Thymus (tissue), 11 donors: ENCODE data around the gene TMEM220. TPM values are rescaled to one million over a fixed set of nuclear protein-coding genes. Genes with fewer than 3 reads are reported as not detected.
A peak's percentile ranks its signal among the peaks of the same experiment; 100 is the strongest.
"Not testable (repeated sequence)": the region's sequence is repeated elsewhere in the genome, so short reads cannot be mapped to it uniquely, and the experiment has no call there.

Experiments used
- DNase-seq, 9 donors: peaks; one replicate each; pipeline ENCODE4 v3.0.0-alpha.2; 2013; ENCODE audit warnings: low spot score in 9 of 9, low read depth in 6 of 9, missing footprints in 1 of 9
- H3K27ac ChIP-seq, 2 donors: one replicate each; pipeline ENCODE4 v1.5.1; 2013; ENCODE audit warnings: control low read depth in 1 of 2, low read depth in 1 of 2, low read length in 1 of 2, mild to moderate bottlenecking in 1 of 2, moderate library complexity in 1 of 2
- H3K27me3 ChIP-seq, 2 donors: one replicate each; pipeline ENCODE4 v1.5.1; 2013; ENCODE audit warnings: low read length in 1 of 2; ENCODE audit not compliant: control insufficient read depth in 2 of 2, insufficient read depth in 1 of 2
- H3K36me3 ChIP-seq, 2 donors: one replicate each; pipeline ENCODE4 v1.5.1; 2013; ENCODE audit warnings: low read length in 1 of 2, mild to moderate bottlenecking in 1 of 2, moderate library complexity in 1 of 2; ENCODE audit not compliant: control insufficient read depth in 2 of 2, insufficient read depth in 2 of 2
- H3K4me1 ChIP-seq, 2 donors: one replicate each; pipeline ENCODE4 v1.5.1; 2013; ENCODE audit warnings: low read length in 2 of 2; ENCODE audit not compliant: control insufficient read depth in 2 of 2, insufficient read depth in 2 of 2
- H3K4me3 ChIP-seq, 2 donors: one replicate each; pipeline ENCODE4 v1.5.1; 2013; ENCODE audit warnings: low read length in 2 of 2, control low read depth in 1 of 2, mild to moderate bottlenecking in 1 of 2
- H3K9me3 ChIP-seq, 2 donors: one replicate each; pipeline ENCODE4 v1.5.1; 2013; ENCODE audit warnings: low read length in 1 of 2, mild to moderate bottlenecking in 1 of 2; ENCODE audit not compliant: control insufficient read depth in 2 of 2, insufficient read depth in 1 of 2
- WGBS: extraction: QIAGEN DNeasy Blood & Tissue Kit; methylation state at CpG from one replicate; pipeline ENCODE4 v1.1.7; 2013; 5-methylcytosine and 5-hydroxymethylcytosine counted together
- polyA plus RNA-seq: library from polyadenylated mRNA; stranded (reverse); fragments of 200-250 nt; gene quantifications from one replicate; pipeline ENCODE4 v1.2.3, GENCODE V29; 2013
- total RNA-seq: library from RNA; stranded (reverse); fragments of 120-200 nt; gene quantifications from one replicate; pipeline ENCODE4 v1.2.4, GENCODE V29; 2013
- donor health status: healthy.

Gene TMEM220
- total and polyA plus RNA-seq, 2 donors, result 0.85 to 2.6 TPM

- H3K4me3 ChIP-seq, result peak overlapping the region in 1 of 2 donors; percentile 33
- H3K36me3 ChIP-seq, result peaks cover 4 to 8% of the 10 kb centered on the region in 2 donors
- no peaks in the 10 kb centered on the region for H3K27me3 ChIP-seq
- no peaks in the 10 kb centered on the region for H3K9me3 ChIP-seq
- WGBS, result 7% methylated on average over 1 of the region's 1 CpG
- H3K4me1 ChIP-seq, result peaks cover 11 to 18% of the 10 kb centered on the region in 2 donors
- DNase-seq, result peak in 6 of 9 donors; percentile 8 to 75 (median 44)
- peak overlapping the region; percentile 71 to 82 for H3K27ac ChIP-seq
Measured at GRCh38 chr17:10699856-10700255, 30.0 kb downstream of the TMEM220 start.

DNA sequence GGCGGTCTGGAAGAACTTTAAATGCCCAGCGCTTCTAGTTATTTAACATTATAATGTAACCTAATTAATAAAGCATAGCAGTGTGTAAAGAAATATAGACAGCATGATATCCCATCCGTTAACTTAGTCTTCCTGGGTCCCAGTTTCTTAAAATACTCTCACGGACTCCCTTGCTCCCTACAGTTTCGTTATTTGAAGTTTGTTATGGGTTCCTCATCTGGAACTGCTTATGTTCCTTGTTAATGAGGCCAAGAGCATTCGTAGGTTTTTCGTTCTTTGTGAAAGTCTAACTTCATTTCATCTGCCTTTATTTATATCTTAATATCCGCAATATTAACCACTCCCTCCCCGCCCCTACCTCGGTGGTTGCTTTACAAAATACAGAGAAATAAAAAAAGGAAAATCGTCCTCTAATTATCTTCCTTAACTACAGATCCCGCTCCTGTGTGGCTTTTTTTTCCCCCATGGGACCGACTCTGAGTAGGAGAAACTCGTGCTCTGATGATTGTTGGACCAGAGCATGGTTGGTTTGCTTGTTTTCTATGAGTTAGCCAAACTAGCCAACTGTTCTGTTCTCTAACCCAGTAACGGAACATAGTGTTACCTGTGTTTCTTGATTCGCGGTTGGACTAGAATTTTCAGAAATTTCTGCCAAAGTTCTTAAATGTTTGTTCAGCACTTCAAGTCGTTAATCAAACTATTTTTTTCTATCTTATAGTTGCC, 31.6 kb downstream of the TMEM220 start:
- peak in 2 of 9 donors; percentile 8 to 33 for DNase-seq
- WGBS, result 19% methylated on average over 18 of the region's 18 CpGs
- peaks cover 11 to 18% of the 10 kb centered on the region in 2 donors for H3K4me1 ChIP-seq

GRCh38 chr17:10697092-10698081, 32.4 kb downstream of the TMEM220 start, which contains the start of the genes ADPRM and SCO1:
Gene ADPRM, plus strand, starts transcription at chr17:10697594. Its CDS starts 7,333 bp downstream, at chr17:10704927.
Gene SCO1, minus strand, starts transcription at chr17:10697533. Its CDS starts 26 bp downstream, at chr17:10697507.
- peaks cover 8 to 18% of the 10 kb centered on the region in 2 donors for H3K4me1 ChIP-seq
- under 1% methylated on average over 84 of the region's 84 CpGs for WGBS
- H3K36me3 ChIP-seq, result peaks cover 16 to 24% of the 10 kb centered on the region in 2 donors

More for the DNA sequence above, 31.6 kb downstream of the TMEM220 start:
- Histone ChIP-seq H3K9me3 (no peaks in the 10 kb centered on the region), H3K36me3 (peaks cover 11 to 15% of the 10 kb centered on the region in 2 donors), H3K27ac (peak overlapping the region; percentile 75 to 82), H3K27me3 (no peaks in the 10 kb centered on the region), H3K4me3 (peak overlapping the region; percentile 88 to 96)

GRCh38 chr17:10695875-10696407, 33.9 kb downstream of the TMEM220 start:
- Histone ChIP-seq H3K4me1 (peaks cover 8 to 18% of the 10 kb centered on the region in 2 donors), H3K36me3 (peaks cover 24 to 35% of the 10 kb centered on the region in 2 donors)
- not testable (repeated sequence) for H3K27ac ChIP-seq, H3K9me3 ChIP-seq, H3K27me3 ChIP-seq, H3K4me3 ChIP-seq, DNase-seq
- WGBS, result 95% methylated on average over 17 of the region's 17 CpGs

More at GRCh38 chr17:10697092-10698081, 32.4 kb downstream of the TMEM220 start, which contains the start of the genes ADPRM and SCO1:
- H3K27ac ChIP-seq, result peak within 1 kb of the TSS; percentile 82 to 94
- peak within 1 kb of the TSS; percentile 88 to 96 for H3K4me3 ChIP-seq
- no peaks in the 10 kb centered on the region for H3K27me3 ChIP-seq
- no peaks in the 10 kb centered on the region for H3K9me3 ChIP-seq
- DNase-seq, result peak; percentile 79 to 95 (median 86)

- Histone ChIP-seq H3K4me1 (no peaks in the 10 kb centered on the region), H3K9me3 (no peaks in the 10 kb centered on the region), H3K27me3 (no peaks in the 10 kb centered on the region), H3K36me3 (peaks cover 24 to 33% of the 10 kb centered on the region in 2 donors), H3K4me3 (no peak overlapping the region), H3K27ac (no peak overlapping the region)
- no peak for DNase-seq
- WGBS, result 96% methylated on average over 2 of the region's 2 CpGs
Measured at GRCh38 chr17:10687499-10687898, 42.3 kb downstream of the TMEM220 start.

DNA sequence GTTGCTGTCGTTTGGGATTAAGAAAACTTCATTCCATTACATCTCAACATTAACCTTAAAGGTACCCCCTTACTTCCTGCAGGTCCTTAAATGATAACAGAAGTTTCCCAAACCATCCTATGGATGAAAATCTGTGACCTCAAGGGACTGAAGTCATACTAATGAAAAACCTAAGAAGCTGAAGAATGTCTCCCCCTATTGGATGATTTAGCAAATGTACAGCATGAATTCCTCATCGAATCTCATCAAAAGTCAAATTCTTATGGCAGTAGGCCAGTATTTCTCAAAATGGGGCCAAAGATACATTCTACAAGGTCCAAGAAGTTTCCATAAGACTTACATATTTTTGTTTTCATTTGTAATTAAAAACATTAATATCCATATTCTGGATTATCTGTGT, 46.0 kb downstream of the TMEM220 start:
- H3K27ac ChIP-seq, result no peak overlapping the region
- peaks cover 24 to 42% of the 10 kb centered on the region in 2 donors for H3K36me3 ChIP-seq
- H3K9me3 ChIP-seq, result no peaks in the 10 kb centered on the region
- no peaks in the 10 kb centered on the region for H3K4me1 ChIP-seq
- H3K4me3 ChIP-seq, result no peak overlapping the region
- H3K27me3 ChIP-seq, result no peaks in the 10 kb centered on the region
- WGBS, result 71% methylated on average over 2 of the region's 2 CpGs
- peak in 1 of 9 donors; percentile 26 for DNase-seq

- DNase-seq, result no peak
- Histone ChIP-seq H3K27ac (no peak overlapping the region), H3K9me3 (no peaks in the 10 kb centered on the region), H3K4me1 (no peaks in the 10 kb centered on the region), H3K4me3 (no peak overlapping the region), H3K27me3 (no peaks in the 10 kb centered on the region), H3K36me3 (peaks cover 24 to 42% of the 10 kb centered on the region in 2 donors)
- 96% methylated on average over 7 of the region's 7 CpGs for WGBS
Measured at GRCh38 chr17:10681866-10682446, 47.9 kb downstream of the TMEM220 start.

DNA sequence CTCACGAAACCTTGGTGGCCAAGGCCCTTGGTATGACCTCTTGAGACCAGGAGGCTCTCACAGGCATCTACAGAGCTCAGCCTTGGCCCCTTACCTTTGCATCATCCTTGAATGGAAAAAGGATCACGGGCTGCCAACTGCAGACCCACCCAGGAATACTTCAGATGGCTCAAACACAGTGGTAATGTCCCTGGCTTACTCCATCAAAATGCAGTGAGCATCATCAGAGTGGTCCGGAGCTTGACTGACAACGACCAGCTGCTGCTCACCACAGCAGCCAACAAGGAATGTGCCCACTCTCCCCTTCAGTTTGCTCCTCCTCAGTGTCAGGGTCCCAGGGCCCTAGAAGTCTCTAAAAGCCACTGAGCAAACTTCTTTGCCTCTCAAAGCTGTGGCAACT, 55.1 kb downstream of the TMEM220 start:
- no peak overlapping the region for H3K4me3 ChIP-seq
- WGBS, result 98% methylated on average over 4 of the region's 4 CpGs
- H3K4me1 ChIP-seq, result no peaks in the 10 kb centered on the region
- H3K27me3 ChIP-seq, result no peaks in the 10 kb centered on the region
- no peak overlapping the region for H3K27ac ChIP-seq
- peaks cover 3 to 4% of the 10 kb centered on the region in 2 donors for H3K36me3 ChIP-seq
- no peak for DNase-seq
- no peaks in the 10 kb centered on the region for H3K9me3 ChIP-seq
